ENCODE measurements around the gene ETV6.

The ETV6 gene

DNA sequence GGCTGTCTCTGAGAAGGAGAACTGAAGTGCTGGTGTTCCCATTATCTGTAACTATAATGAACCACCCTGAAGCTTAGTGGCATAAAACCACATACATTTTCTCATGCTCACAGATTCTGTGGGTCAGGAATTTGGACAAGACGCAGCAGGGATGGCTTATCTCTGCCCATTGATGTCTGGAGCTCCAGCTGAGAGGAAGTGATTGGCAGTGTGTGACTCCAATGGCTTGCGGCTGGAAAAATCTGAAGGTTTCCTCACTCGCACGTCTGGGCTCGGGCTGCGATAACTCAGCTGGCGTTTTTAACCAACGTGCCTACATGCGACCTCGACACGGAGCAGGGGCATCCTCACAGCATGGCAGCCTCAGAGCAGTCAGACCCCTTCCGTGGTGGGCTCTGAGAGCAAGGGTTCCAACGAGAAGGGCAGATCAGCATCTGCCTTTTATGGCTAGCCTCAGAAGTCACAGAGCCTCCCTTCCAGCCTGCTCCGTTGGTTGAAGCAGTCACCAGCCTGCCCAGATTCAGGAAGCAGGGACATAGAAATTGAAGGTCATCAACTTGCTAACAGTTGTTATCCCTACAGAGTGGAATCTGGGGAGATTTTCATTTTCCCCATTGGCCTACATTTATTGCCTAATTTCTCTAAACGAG lies 277.9 kb downstream of the ETV6 start:
- no peak for DNase-seq
- in situ Hi-C loops (cut with HindIII; ENCODE audit: low pct_ligation_motif_present, low pct_unique_long_range_greater_than_20kb, low sequenced_read_pairs), result no loop called here

DNA sequence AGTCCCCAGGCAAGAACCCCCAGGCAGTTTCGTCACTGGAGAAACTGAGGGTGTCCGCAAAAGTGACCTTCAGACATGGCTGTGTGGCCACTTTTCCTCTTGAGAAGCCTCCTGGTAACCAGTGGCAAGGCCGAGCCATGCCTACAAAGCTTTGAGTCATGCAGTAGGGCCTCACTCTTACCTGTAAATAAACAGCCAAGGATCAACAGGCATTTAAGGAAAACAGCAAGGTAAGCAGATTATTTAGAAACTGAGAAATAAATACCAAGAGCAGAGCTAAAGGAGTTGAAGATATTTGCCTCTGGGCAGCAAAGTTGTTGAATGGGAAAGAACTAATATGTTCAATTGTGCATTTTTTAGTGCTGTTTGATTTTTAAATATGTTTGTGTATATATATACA lies 280.2 kb downstream of the ETV6 start:
- in situ Hi-C loops (cut with HindIII; ENCODE audit: low pct_ligation_motif_present, low pct_unique_long_range_greater_than_20kb, low sequenced_read_pairs), result no loop called here
- DNase-seq, result no peak

DNA sequence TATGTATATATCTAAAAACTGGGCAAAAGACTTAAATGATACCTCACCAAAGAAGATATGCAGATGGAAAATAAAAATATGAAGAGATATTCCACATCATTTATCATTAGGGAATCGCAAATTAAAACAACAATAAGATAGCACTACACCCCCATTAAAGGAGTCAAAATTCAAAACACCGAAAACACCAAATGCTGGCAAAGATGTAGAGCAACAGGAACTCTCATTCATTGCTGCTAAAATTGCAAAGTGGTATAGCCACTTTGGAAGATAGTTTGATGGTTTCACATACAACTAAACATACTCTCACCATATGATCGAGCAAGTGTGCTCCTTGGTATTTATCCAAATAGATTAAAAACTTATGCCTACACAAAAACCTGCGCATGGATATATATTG lies 289.7 kb downstream of the ETV6 start:
- DNase-seq, result no peak
- in situ Hi-C loops (cut with HindIII; ENCODE audit: low pct_ligation_motif_present, low pct_unique_long_range_greater_than_20kb, low sequenced_read_pairs), result no loop called here

DNA sequence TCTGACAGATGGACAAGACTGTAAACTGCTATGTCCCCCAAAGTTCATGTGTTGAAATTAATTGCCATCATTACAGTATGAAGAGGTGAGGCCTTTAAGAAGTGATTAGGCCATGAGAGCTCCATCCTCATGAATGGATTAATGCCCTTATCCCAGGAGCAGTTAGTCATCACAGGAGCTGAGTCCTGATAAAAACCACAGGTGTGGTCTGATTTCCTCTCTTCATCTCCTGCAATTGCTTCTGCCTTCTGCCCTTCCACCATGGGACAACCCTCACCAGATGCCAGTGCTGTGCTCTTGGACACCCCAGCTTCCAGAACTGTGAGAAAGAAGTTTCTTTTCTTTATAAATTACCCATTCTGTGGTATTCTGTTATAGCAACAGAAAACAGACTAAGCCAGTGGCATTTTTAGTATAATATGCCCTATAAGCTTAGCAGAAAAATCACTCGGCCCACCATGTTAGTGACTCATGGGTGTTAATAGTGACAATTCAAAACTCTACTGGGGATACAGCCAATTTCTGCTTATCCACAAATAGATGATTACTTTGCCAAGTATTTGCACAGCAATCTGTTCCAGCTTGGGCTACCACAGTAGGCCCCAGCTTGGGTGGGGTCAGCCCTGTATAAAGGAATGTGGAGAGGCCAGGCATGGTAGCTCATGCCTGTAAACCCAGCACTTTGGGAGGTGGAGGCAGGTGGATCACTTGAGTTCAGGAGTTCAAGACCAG lies 292.3 kb downstream of the ETV6 start:
- in situ Hi-C loops (cut with HindIII; ENCODE audit: low pct_ligation_motif_present, low pct_unique_long_range_greater_than_20kb, low sequenced_read_pairs), result no loop called here
- DNase-seq, result peak; percentile 27

DNA sequence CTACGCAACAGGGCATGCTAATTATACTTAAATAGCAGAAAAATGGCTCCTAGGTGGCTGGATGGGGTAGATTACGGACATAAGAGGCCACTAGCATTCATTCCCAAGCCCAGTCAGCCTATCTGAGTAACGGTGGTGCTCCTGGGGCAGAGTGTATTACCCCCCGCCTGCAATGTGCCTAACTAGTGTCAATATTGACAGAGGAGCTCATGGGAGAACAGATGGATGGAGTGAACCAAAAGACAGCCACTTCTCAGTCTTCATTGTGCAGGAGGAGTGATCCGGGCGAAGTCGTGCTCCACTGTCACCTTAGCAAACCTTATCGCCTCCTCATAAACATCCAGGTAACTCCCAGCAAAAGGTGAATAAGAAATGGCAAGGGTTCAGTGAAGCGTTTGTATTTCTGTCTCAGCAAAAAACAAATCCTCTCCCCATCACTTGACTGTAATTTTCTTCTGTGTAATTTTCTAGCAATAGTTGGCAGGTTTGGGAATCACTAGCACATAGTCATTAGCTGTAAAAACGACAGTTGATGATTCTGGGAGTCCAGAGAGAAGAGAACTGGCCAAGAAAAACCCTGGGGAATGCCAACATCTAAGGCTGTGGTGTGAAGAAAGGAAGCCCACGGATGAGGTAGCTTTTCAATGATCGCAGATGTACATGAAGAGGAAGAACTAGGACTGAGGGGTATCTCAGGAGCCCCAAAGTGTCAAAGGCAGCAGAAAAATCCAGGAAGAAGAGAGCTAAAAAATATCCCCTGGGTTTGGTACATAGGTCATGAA lies 294.6 kb downstream of the ETV6 start:
- no peak for DNase-seq
- in situ Hi-C loops (cut with HindIII; ENCODE audit: low pct_ligation_motif_present, low pct_unique_long_range_greater_than_20kb, low sequenced_read_pairs), result no loop called here

Measured in ACHN (cell line).